Glutamatergic neuron (in vitro differentiated cells): Measurements from ENCODE around the gene WDR27. TPM values are rescaled to one million over a fixed set of nuclear protein-coding genes. Genes with fewer than 3 reads are reported as not detected.

Source experiments
- DNase-seq: peaks from one replicate; pipeline ENCODE4 v3.0.0; 2022
- H3K27ac Mint-ChIP-seq: one replicate; pipeline ENCODE4 v1.8.0; 2020; ENCODE audit warnings: mild to moderate bottlenecking, mixed read lengths, inconsistent platforms; ENCODE audit not compliant: unreplicated experiment
- H3K27me3 Mint-ChIP-seq: one replicate; pipeline ENCODE4 v1.8.0; 2020; ENCODE audit warnings: mild to moderate bottlenecking, moderate library complexity, mixed read lengths, inconsistent platforms; ENCODE audit not compliant: unreplicated experiment
- H3K36me3 Mint-ChIP-seq: one replicate; pipeline ENCODE4 v1.8.0; 2020; ENCODE audit warnings: mild to moderate bottlenecking, mixed read lengths, inconsistent platforms; ENCODE audit not compliant: unreplicated experiment
- H3K4me1 Mint-ChIP-seq: one replicate; pipeline ENCODE4 v1.8.0; 2020; ENCODE audit warnings: mild to moderate bottlenecking, low read depth, mixed read lengths, inconsistent platforms; ENCODE audit not compliant: unreplicated experiment
- H3K4me3 Mint-ChIP-seq: one replicate; pipeline ENCODE4 v1.8.0; 2020; ENCODE audit warnings: mild to moderate bottlenecking, mixed read lengths, inconsistent platforms; ENCODE audit not compliant: unreplicated experiment
- H3K9me3 Mint-ChIP-seq: one replicate; pipeline ENCODE4 v1.8.0; 2020; ENCODE audit warnings: mild to moderate bottlenecking, moderate library complexity, mixed read lengths, inconsistent platforms; ENCODE audit not compliant: unreplicated experiment
- CTCF ChIP-seq: fragments of 200-600 bp; sonication (generic); IDR thresholded peaks from one replicate; pipeline ENCODE4 v1.5.0; 2021; ENCODE audit not compliant: partially characterized antibody, unreplicated experiment
- total RNA-seq: library from RNA; stranded (reverse); fragmentation: NEBNext Ultra II Directional; extraction: Animal tissue kit (Norgen Biotek cat#: 25700); gene quantifications from one replicate; pipeline ENCODE4 v1.2.1, GENCODE V29; 2021; ENCODE audit not compliant: unreplicated experiment

The WDR27 gene
- total RNA-seq, 1 donor from 2014 or later, result 64.8 TPM

- Mint-ChIP-seq H3K36me3 (no peaks in the 10 kb centered on the region), H3K9me3 (peaks cover 3% of the 10 kb centered on the region), H3K27me3 (peaks cover 2% of the 10 kb centered on the region), H3K4me3 (no peak overlapping the region), H3K27ac (no peak overlapping the region), H3K4me1 (no peaks in the 10 kb centered on the region)
- no peak for TF ChIP-seq CTCF
- DNase-seq, result no peak
Measured at GRCh38 chr6:169643521-169643920, 58.3 kb downstream of the WDR27 start.

GRCh38 chr6:169642455-169642854 lies 59.4 kb downstream of the WDR27 start:
- no peak for TF ChIP-seq CTCF
- DNase-seq, result no peak
- H3K9me3 Mint-ChIP-seq, result peaks cover 3% of the 10 kb centered on the region

GRCh38 chr6:169641461-169642085 lies 60.3 kb downstream of the WDR27 start:
- Mint-ChIP-seq H3K9me3 (peaks cover 3% of the 10 kb centered on the region), H3K27ac (no peak overlapping the region), H3K36me3 (no peaks in the 10 kb centered on the region), H3K27me3 (peaks cover 2% of the 10 kb centered on the region), H3K4me1 (no peaks in the 10 kb centered on the region), H3K4me3 (no peak overlapping the region)
- TF ChIP-seq CTCF, result no peak
- DNase-seq, result no peak

More at GRCh38 chr6:169642455-169642854, 59.4 kb downstream of the WDR27 start:
- Mint-ChIP-seq H3K27me3 (peaks cover 2% of the 10 kb centered on the region), H3K27ac (no peak overlapping the region), H3K4me3 (no peak overlapping the region), H3K36me3 (no peaks in the 10 kb centered on the region), H3K4me1 (no peaks in the 10 kb centered on the region)

- TF ChIP-seq CTCF, result no peak
- no peak overlapping the region for H3K4me3 Mint-ChIP-seq
- peaks cover 3% of the 10 kb centered on the region for H3K9me3 Mint-ChIP-seq
- H3K4me1 Mint-ChIP-seq, result no peaks in the 10 kb centered on the region
- no peaks in the 10 kb centered on the region for H3K36me3 Mint-ChIP-seq
- peaks cover 2% of the 10 kb centered on the region for H3K27me3 Mint-ChIP-seq
- no peak overlapping the region for H3K27ac Mint-ChIP-seq
- DNase-seq, result no peak
Measured at GRCh38 chr6:169640983-169641382, 60.8 kb downstream of the WDR27 start.

GRCh38 chr6:169640351-169640852 lies 61.4 kb downstream of the WDR27 start:
- Mint-ChIP-seq H3K9me3 (peaks cover 3% of the 10 kb centered on the region), H3K36me3 (no peaks in the 10 kb centered on the region), H3K27ac (no peak overlapping the region)

More at GRCh38 chr6:169640351-169640852, 61.4 kb downstream of the WDR27 start:
- no peaks in the 10 kb centered on the region for H3K4me1 Mint-ChIP-seq
- no peak for DNase-seq
- H3K4me3 Mint-ChIP-seq, result no peak overlapping the region
- TF ChIP-seq CTCF, result no peak
- H3K27me3 Mint-ChIP-seq, result peaks cover 2% of the 10 kb centered on the region
